ENCODE results near the gene CDC37. TPM values are rescaled to one million over a fixed set of nuclear protein-coding genes. Genes with fewer than 3 reads are reported as not detected.
A peak's percentile ranks its signal among the peaks of the same experiment; 100 is the strongest.

Gene CDC37
- total RNA-seq, 1 donor from 2014 or later, result 112 TPM

- H3K36me3 ChIP-seq, result no peaks in the 10 kb centered on the region
- no peaks in the 10 kb centered on the region for H3K27me3 ChIP-seq
- no peaks in the 10 kb centered on the region for H3K9me3 ChIP-seq
- DNase-seq (ENCODE audit: extremely low spot score in 2 of 2), result no peak
- H3K27ac ChIP-seq, result peak overlapping the region; percentile 76
- intact Hi-C loops (cut with DNase I), result no loop called here
- H3K4me3 ChIP-seq, result peak overlapping the region; percentile 61 to 66
- H3K4me1 ChIP-seq, result peaks cover 27% of the 10 kb centered on the region
- TF ChIP-seq POLR2A (IDR thresholded peaks at IDR 0.05) (no peak), POLR2AphosphoS5 (IDR thresholded peaks at IDR 0.05; ENCODE audit: insufficient read depth in 1 of 2, low read depth in 1 of 2) (peak in 1 of 2 donors; percentile 5), CTCF (IDR thresholded peaks at IDR 0.05) (no peak)
These were observed 27.3 kb upstream of the CDC37 start for GRCh38 chr19:10430505-10431253.

DNA sequence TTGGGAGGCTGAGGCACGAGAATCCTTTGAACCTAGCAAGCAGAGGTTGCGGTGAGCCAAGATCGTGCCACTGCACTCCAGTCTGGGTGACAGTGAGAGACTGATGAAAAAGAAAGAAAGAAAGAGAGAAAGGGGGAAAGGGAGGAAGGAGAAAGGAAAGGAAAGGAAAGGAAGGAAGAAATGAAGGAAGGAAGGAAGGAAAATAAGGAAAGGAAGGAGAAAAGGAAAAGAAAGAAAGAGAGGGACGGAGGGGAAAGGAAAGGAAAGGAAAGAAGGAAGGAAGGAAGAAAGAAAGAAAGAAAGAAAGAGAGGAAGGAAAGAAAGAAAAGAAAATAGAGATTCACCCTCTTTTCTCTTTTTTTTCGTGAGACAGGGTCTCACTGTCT, 25.6 kb upstream of the CDC37 start:
- no peak overlapping the region for H3K4me3 ChIP-seq
- H3K27me3 ChIP-seq, result no peaks in the 10 kb centered on the region
- TF ChIP-seq CTCF (IDR thresholded peaks at IDR 0.05) (no peak), POLR2AphosphoS5 (IDR thresholded peaks at IDR 0.05; ENCODE audit: insufficient read depth in 1 of 2, low read depth in 1 of 2) (no peak), POLR2A (IDR thresholded peaks at IDR 0.05) (no peak)
- DNase-seq (ENCODE audit: extremely low spot score in 2 of 2), result no peak
- no peaks in the 10 kb centered on the region for H3K36me3 ChIP-seq
- H3K27ac ChIP-seq, result no peak overlapping the region
- intact Hi-C loops (cut with DNase I), result no loop called here
- no peaks in the 10 kb centered on the region for H3K9me3 ChIP-seq
- peaks cover 36% of the 10 kb centered on the region for H3K4me1 ChIP-seq

GRCh38 chr19:10427169-10427568, 23.8 kb upstream of the CDC37 start:
- Histone ChIP-seq H3K27me3 (no peaks in the 10 kb centered on the region), H3K27ac (no peak overlapping the region)
- TF ChIP-seq POLR2A (IDR thresholded peaks at IDR 0.05), result no peak
- TF ChIP-seq POLR2AphosphoS5 (IDR thresholded peaks at IDR 0.05; ENCODE audit: insufficient read depth in 1 of 2, low read depth in 1 of 2), result no peak
- no peak for TF ChIP-seq CTCF (IDR thresholded peaks at IDR 0.05)

DNA sequence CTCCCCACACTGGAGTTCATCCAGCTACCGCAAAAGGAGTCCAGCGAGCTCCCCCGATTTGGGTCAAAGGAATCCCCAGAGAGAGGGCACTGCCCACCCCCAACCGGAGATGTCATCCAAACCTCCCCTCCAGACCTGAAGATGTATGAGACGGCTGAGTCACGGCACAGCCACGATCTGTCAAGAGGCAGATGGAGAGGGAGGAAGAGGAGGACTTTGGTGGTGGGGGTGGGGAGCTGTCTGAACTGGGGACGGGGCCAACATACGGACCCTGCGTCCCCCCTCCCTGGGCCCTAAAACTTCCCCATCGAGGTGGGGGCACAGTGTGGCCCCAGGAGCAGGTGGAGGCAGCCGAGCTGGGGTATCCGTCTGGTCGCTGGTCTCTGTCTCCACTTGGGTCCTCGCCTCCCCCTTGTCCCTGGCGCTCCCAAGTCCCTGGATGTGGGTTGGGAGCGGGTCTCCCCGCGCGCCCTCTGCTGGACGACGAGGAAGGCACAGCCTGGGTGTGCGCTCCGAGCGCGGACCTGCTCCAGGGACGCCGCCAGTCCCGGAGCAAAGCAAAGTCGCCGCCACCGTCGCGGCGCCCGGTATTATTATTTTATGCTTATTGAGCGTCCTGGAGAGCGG, 20.8 kb upstream of the CDC37 start:
- H3K9me3 ChIP-seq, result no peaks in the 10 kb centered on the region
- DNase-seq (ENCODE audit: extremely low spot score in 2 of 2), result no peak
- peaks cover 15% of the 10 kb centered on the region for H3K27me3 ChIP-seq
- peak in 1 of 2 donors; percentile 36 for TF ChIP-seq POLR2AphosphoS5 (IDR thresholded peaks at IDR 0.05; ENCODE audit: insufficient read depth in 1 of 2, low read depth in 1 of 2)
- TF ChIP-seq POLR2A (IDR thresholded peaks at IDR 0.05), result no peak
- TF ChIP-seq CTCF (IDR thresholded peaks at IDR 0.05), result peak; percentile 13 to 70 (median 70)
- H3K4me1 ChIP-seq, result peaks cover 33% of the 10 kb centered on the region
- H3K36me3 ChIP-seq, result no peaks in the 10 kb centered on the region
- no peak overlapping the region for H3K27ac ChIP-seq
- intact Hi-C loops (cut with DNase I), result no loop called here
- peak overlapping the region; percentile 5 to 36 for H3K4me3 ChIP-seq

More at GRCh38 chr19:10427169-10427568, 23.8 kb upstream of the CDC37 start:
- H3K36me3 ChIP-seq, result no peaks in the 10 kb centered on the region
- no peaks in the 10 kb centered on the region for H3K9me3 ChIP-seq
- intact Hi-C loops (cut with DNase I), result no loop called here
- H3K4me1 ChIP-seq, result peaks cover 20% of the 10 kb centered on the region
- DNase-seq (ENCODE audit: extremely low spot score in 2 of 2), result no peak
- H3K4me3 ChIP-seq, result no peak overlapping the region

GRCh38 chr19:10422846-10423245, 19.5 kb upstream of the CDC37 start:
- Histone ChIP-seq H3K36me3 (no peaks in the 10 kb centered on the region), H3K9me3 (no peaks in the 10 kb centered on the region), H3K27ac (no peak overlapping the region), H3K4me3 (no peak overlapping the region), H3K27me3 (peaks cover 15% of the 10 kb centered on the region), H3K4me1 (peaks cover 43% of the 10 kb centered on the region)
- intact Hi-C loops (cut with DNase I), result no loop called here
- DNase-seq (ENCODE audit: extremely low spot score in 2 of 2), result no peak
- TF ChIP-seq CTCF (IDR thresholded peaks at IDR 0.05) (no peak), POLR2AphosphoS5 (IDR thresholded peaks at IDR 0.05; ENCODE audit: insufficient read depth in 1 of 2, low read depth in 1 of 2) (no peak), POLR2A (IDR thresholded peaks at IDR 0.05) (no peak)
